SK-N-SH (cell line): ENCODE data around the gene PCED1B. TPM values are rescaled to one million over a fixed set of nuclear protein-coding genes. Genes with fewer than 3 reads are reported as not detected.

Source experiments
- CTCF ChIA-PET: fragments of 300-600, 350-600 bp; formaldehyde crosslinking; extraction: SDS; loops from one replicate; lab custom pipeline; 2021; lab: Yijun Ruan, JAX
- POLR2A ChIA-PET: fragments of 350-600 bp; sonication (Branson Sonifier 250); formaldehyde crosslinking; extraction: SDS; loops from one replicate; lab custom pipeline; 2020; ENCODE audit warnings: antibody characterized with exemption, inconsistent platforms; lab: Yijun Ruan, JAX
- DNase-seq: peaks from one replicate; pipeline ENCODE4 v3.0.0; 2012
- H2AFZ ChIP-seq: fragments of 200-600 bp; sonication (generic); 2 replicates; pipeline ENCODE4 v1.8.1; 2016; ENCODE audit warnings: antibody characterized with exemption, mild to moderate bottlenecking, low read depth
- H3F3A ChIP-seq: fragments of 200-600 bp; sonication (generic); replicated peaks from 2 replicates; pipeline ENCODE3; 2016; ENCODE audit warnings: antibody characterized with exemption, mild to moderate bottlenecking; ENCODE audit not compliant: insufficient read depth
- H3K27ac ChIP-seq, 2 experiments: fragments of 200-500 bp in 1 of 2; fragments of 200-600 bp in 1 of 2; sonication (Bioruptor generic) in 1 of 2; sonication (generic), shearing (Covaris generic) in 1 of 2; 2 replicates each; pipeline versions ENCODE4 v1.5.1 to v1.6.1; 2014 to 2016; ENCODE audit warnings: low read depth in 2 of 2, inconsistent platforms in 1 of 2, low read length in 1 of 2, mild to moderate bottlenecking in 1 of 2, mixed read lengths in 1 of 2
- H3K27me3 ChIP-seq: fragments of 200-600 bp; sonication (generic), shearing (Covaris generic); 2 replicates; pipeline ENCODE4 v1.6.1; 2016; ENCODE audit warnings: mixed run types; ENCODE audit not compliant: insufficient read depth
- H3K36me3 ChIP-seq, 2 experiments: fragments of 200-500 bp in 1 of 2; fragments of 200-600 bp in 1 of 2; sonication (Bioruptor generic) in 1 of 2; sonication (generic) in 1 of 2; replicated peaks in 1 of 2; 2 replicates each; pipeline versions ENCODE3 to v1.5.1; 2014 to 2016; ENCODE audit warnings: low read length in 1 of 2, mild to moderate bottlenecking in 1 of 2; ENCODE audit not compliant: insufficient read depth in 2 of 2, control insufficient read depth in 1 of 2
- H3K4me1 ChIP-seq, 2 experiments: fragments of 200-500 bp in 1 of 2; fragments of 200-600 bp in 1 of 2; sonication (Bioruptor generic) in 1 of 2; sonication (generic), shearing (Covaris generic) in 1 of 2; 2 replicates each; pipeline versions ENCODE4 v1.5.1 to v1.6.1; 2014 to 2016; ENCODE audit warnings: low read depth in 1 of 2, low read length in 1 of 2, mixed run types in 1 of 2; ENCODE audit not compliant: insufficient read depth in 2 of 2, control insufficient read depth in 1 of 2
- H3K4me2 ChIP-seq: fragments of 200-600 bp; sonication (generic), shearing (Covaris generic); 2 replicates; pipeline ENCODE4 v1.6.1; 2017; ENCODE audit warnings: mixed run types
- H3K4me3 ChIP-seq, 2 experiments: fragments of 200-500 bp in 1 of 2; fragments of 200-600 bp in 1 of 2; sonication (Bioruptor generic) in 1 of 2; sonication (generic), shearing (Covaris generic) in 1 of 2; 2 replicates each; pipeline versions ENCODE4 v1.5.1 to v1.8.1; 2014 to 2016; ENCODE audit warnings: low read depth in 2 of 2, inconsistent platforms in 1 of 2, low read length in 1 of 2, mild to moderate bottlenecking in 1 of 2, mixed read lengths in 1 of 2, moderate library complexity in 1 of 2
- H3K79me2 ChIP-seq: fragments of 200-600 bp; sonication (generic); 2 replicates; pipeline ENCODE4 v1.8.1; 2017; ENCODE audit warnings: mild to moderate bottlenecking; ENCODE audit not compliant: insufficient read depth
- H3K9ac ChIP-seq: fragments of 200-600 bp; sonication (generic); 2 replicates; pipeline ENCODE4 v1.6.1; 2017; ENCODE audit warnings: mixed run types
- H3K9me2 ChIP-seq: fragments of 200-600 bp; sonication (generic); 2 replicates; pipeline ENCODE4 v1.6.1; 2017; ENCODE audit warnings: mixed run types
- H3K9me3 ChIP-seq: fragments of 200-600 bp; sonication (generic); 2 replicates; pipeline ENCODE4 v1.6.1; 2017; ENCODE audit warnings: mixed run types, mild to moderate bottlenecking, moderate library complexity
- H4K20me1 ChIP-seq: fragments of 200-600 bp; sonication (generic); 2 replicates; pipeline ENCODE4 v1.6.1; 2017; ENCODE audit warnings: mild to moderate bottlenecking, mixed run types; ENCODE audit not compliant: insufficient read depth
- CHD2 ChIP-seq: fragments of 150-350 bp; IDR thresholded peaks from 2 replicates; pipeline ENCODE4 v1.6.1; 2018; ENCODE audit warnings: low read length; ENCODE audit not compliant: partially characterized antibody
- CTCF ChIP-seq: fragments of 200-600 bp; sonication (generic); IDR thresholded peaks from 2 replicates; pipeline ENCODE4 v1.6.1; 2017; ENCODE audit warnings: antibody characterized with exemption, mild to moderate bottlenecking, moderate library complexity
- ELF1 ChIP-seq: IDR thresholded peaks from 2 replicates; pipeline ENCODE4 v1.4.0; 2012
- EP300 ChIP-seq, 2 experiments: IDR thresholded peaks; 2 replicates each; pipeline versions ENCODE4 v1.4.0 to v1.6.1; 2012; ENCODE audit warnings: borderline replicate concordance in 1 of 2, low read depth in 1 of 2, low read length in 1 of 2
- EZH2phosphoT487 ChIP-seq: fragments of 200-600 bp; sonication (generic); IDR thresholded peaks from 2 replicates; pipeline ENCODE4 v1.6.1; 2017; ENCODE audit warnings: low read depth, mixed run types, mild to moderate bottlenecking, antibody characterized with exemption, moderate library complexity, borderline replicate concordance
- FOXJ3 ChIP-seq: sonication (generic); formaldehyde crosslinking; IDR thresholded peaks from 2 replicates; pipeline ENCODE4 v1.5.1; 2020; ENCODE audit warnings: mild to moderate bottlenecking, missing genetic modification reagents
- FOXM1 ChIP-seq: IDR thresholded peaks from 2 replicates; pipeline ENCODE4 v1.4.0; 2012; ENCODE audit warnings: low read depth, mild to moderate bottlenecking
- GATA2 ChIP-seq: sonication (generic); formaldehyde crosslinking; IDR thresholded peaks from 2 replicates; pipeline ENCODE4 v1.5.0; 2020; ENCODE audit warnings: mild to moderate bottlenecking, missing genetic modification reagents
- JUND ChIP-seq: IDR thresholded peaks from 2 replicates; pipeline ENCODE4 v1.4.0; 2012
- MAX ChIP-seq: IDR thresholded peaks from 2 replicates; pipeline ENCODE4 v1.4.0; 2012; ENCODE audit warnings: low read depth
- MEF2A ChIP-seq: IDR thresholded peaks from 2 replicates; pipeline ENCODE4 v1.4.0; 2012; ENCODE audit warnings: low read depth, borderline replicate concordance
- MXI1 ChIP-seq: IDR thresholded peaks from 2 replicates; pipeline ENCODE4 v1.6.1; 2012; ENCODE audit warnings: mild to moderate bottlenecking, low read depth, low read length, improper control_type of control experiment
- RAD21 ChIP-seq: IDR thresholded peaks from 2 replicates; pipeline ENCODE4 v1.6.1; 2012; ENCODE audit warnings: mild to moderate bottlenecking, low read length
- RXRA ChIP-seq: IDR thresholded peaks from 2 replicates; pipeline ENCODE4 v1.4.0; 2012; ENCODE audit warnings: low read depth, mild to moderate bottlenecking, borderline replicate concordance
- TCF12 ChIP-seq: IDR thresholded peaks from 2 replicates; pipeline ENCODE4 v1.4.0; 2012
- ZBTB33 ChIP-seq: IDR thresholded peaks from 2 replicates; pipeline ENCODE4 v1.4.0; 2012; ENCODE audit warnings: low read depth, borderline replicate concordance
- WGBS: methylation state at CpG from one replicate; pipeline ENCODE4 v1.1.6; 2017; ENCODE audit warnings: low lambda C conversion rate; 5-methylcytosine and 5-hydroxymethylcytosine counted together
- polyA plus RNA-seq, 3 experiments: library from polyadenylated mRNA; depleted of rRNA; stranded (reverse); fragments of >200 nt; gene quantifications; 2 replicates each; pipeline ENCODE4 v1.2.3, GENCODE V29; 2012
- TF ChIP-seq, protein P1 (sequence below): fragments of 150-350 bp; IDR thresholded peaks from 2 replicates; pipeline ENCODE4 v1.6.1; 2016; ENCODE audit warnings: mild to moderate bottlenecking, low read depth, low read length
- TF ChIP-seq, protein P2 (sequence below): IDR thresholded peaks from 2 replicates; pipeline ENCODE4 v1.6.1; 2012; ENCODE audit warnings: mild to moderate bottlenecking, low read depth, low read length, moderate library complexity

PCED1B gene
- polyA plus RNA-seq, 1 of the 3 experiments (the other 2 are of a cell fraction): 0.21 TPM

GRCh38 chr12:47213396-47213795 is 134.0 kb downstream of the PCED1B start:
- CTCF ChIA-PET: no interaction called here
- no peak for DNase-seq
- Histone ChIP-seq H3K9me2 (no peaks in the 10 kb centered on the region), H3K79me2 (no peaks in the 10 kb centered on the region), H3F3A (peaks cover 6% of the 10 kb centered on the region), H2AFZ (no peak overlapping the region), H3K36me3 (no peaks in the 10 kb centered on the region), H3K9me3 (no peaks in the 10 kb centered on the region), H3K4me1 (no peaks in the 10 kb centered on the region), H4K20me1 (no peaks in the 10 kb centered on the region), H3K4me3 (no peak overlapping the region), H3K9ac (no peak overlapping the region), H3K4me2 (no peak overlapping the region), H3K27ac (no peak overlapping the region), H3K27me3 (peaks cover 40% of the 10 kb centered on the region; the same call in 1 of the 2 replicates)
- TF ChIP-seq EZH2phosphoT487 (no peak), MEF2A (no peak), TCF12 (no peak), CHD2 (no peak), MAX (no peak), RAD21 (no peak), EP300 (IDR thresholded peaks at IDR 0.05; ENCODE audit: borderline replicate concordance in 1 of 2, low read depth in 1 of 2, low read length in 1 of 2) (no peak), RXRA (no peak), JUND (no peak), FOXM1 (no peak), ZBTB33 (no peak)
- TF ChIP-seq, protein P1, sequence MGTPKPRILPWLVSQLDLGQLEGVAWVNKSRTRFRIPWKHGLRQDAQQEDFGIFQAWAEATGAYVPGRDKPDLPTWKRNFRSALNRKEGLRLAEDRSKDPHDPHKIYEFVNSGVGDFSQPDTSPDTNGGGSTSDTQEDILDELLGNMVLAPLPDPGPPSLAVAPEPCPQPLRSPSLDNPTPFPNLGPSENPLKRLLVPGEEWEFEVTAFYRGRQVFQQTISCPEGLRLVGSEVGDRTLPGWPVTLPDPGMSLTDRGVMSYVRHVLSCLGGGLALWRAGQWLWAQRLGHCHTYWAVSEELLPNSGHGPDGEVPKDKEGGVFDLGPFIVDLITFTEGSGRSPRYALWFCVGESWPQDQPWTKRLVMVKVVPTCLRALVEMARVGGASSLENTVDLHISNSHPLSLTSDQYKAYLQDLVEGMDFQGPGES: no peak
- POLR2A ChIA-PET: no interaction called here
- 15% methylated on average over 3 of the region's 3 CpGs for WGBS

DNA sequence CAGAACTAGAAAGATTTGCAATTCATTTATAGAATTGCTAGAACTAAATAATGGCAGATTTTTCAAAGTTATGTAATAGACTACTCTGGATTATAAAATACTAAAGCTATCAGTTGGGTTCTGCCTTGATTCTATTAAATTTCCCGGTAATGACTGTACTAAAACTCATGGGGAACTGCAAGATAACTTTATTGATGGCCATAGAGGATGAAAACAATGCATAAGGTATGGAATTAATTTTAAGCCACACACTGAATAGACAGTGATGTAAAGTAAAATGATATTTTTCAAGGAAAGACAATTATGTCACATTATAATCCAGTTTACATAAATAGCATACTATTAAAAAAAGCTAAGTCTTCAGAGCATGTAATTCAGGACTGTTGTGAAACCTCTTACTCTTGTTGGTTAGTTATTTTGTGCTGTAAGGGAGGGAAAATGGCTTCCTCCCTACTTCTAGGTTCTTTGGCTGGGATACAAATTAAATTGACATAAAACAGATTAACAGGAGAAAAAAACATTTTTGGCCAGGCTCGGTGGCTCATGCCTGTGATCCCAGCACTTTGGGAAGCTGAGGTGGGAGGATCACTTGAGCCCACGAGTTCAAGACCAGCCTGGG is 134.7 kb downstream of the PCED1B start:
- peaks cover 33% of the 10 kb centered on the region; the same call in 1 of the 2 replicates for H3K27me3 ChIP-seq
- no peaks in the 10 kb centered on the region for H3K79me2 ChIP-seq
- no peak for DNase-seq
- peaks cover 6% of the 10 kb centered on the region for H3F3A ChIP-seq
- H3K4me1 ChIP-seq: no peaks in the 10 kb centered on the region
- no peak overlapping the region for H3K4me2 ChIP-seq
- no peak overlapping the region for H3K27ac ChIP-seq
- H3K9ac ChIP-seq: no peak overlapping the region
- ChIA-PET POLR2A (no interaction called here), CTCF (no interaction called here)
- no peaks in the 10 kb centered on the region for H3K36me3 ChIP-seq
- no peak overlapping the region for H3K4me3 ChIP-seq
- no peak overlapping the region for H2AFZ ChIP-seq
- H3K9me3 ChIP-seq: no peaks in the 10 kb centered on the region
- WGBS: 9% methylated on average over 3 of the region's 3 CpGs
- H4K20me1 ChIP-seq: no peaks in the 10 kb centered on the region
- H3K9me2 ChIP-seq: no peaks in the 10 kb centered on the region
- TF ChIP-seq MXI1 (no peak), ELF1 (no peak), TCF12 (no peak), CTCF (no peak), RAD21 (no peak), GATA2 (CRISPR knock-in tag) (no peak), FOXJ3 (no peak), EP300 (IDR thresholded peaks at IDR 0.05; ENCODE audit: borderline replicate concordance in 1 of 2, low read depth in 1 of 2, low read length in 1 of 2) (no peak), RXRA (no peak), JUND (no peak)
- TF ChIP-seq, protein P2, sequence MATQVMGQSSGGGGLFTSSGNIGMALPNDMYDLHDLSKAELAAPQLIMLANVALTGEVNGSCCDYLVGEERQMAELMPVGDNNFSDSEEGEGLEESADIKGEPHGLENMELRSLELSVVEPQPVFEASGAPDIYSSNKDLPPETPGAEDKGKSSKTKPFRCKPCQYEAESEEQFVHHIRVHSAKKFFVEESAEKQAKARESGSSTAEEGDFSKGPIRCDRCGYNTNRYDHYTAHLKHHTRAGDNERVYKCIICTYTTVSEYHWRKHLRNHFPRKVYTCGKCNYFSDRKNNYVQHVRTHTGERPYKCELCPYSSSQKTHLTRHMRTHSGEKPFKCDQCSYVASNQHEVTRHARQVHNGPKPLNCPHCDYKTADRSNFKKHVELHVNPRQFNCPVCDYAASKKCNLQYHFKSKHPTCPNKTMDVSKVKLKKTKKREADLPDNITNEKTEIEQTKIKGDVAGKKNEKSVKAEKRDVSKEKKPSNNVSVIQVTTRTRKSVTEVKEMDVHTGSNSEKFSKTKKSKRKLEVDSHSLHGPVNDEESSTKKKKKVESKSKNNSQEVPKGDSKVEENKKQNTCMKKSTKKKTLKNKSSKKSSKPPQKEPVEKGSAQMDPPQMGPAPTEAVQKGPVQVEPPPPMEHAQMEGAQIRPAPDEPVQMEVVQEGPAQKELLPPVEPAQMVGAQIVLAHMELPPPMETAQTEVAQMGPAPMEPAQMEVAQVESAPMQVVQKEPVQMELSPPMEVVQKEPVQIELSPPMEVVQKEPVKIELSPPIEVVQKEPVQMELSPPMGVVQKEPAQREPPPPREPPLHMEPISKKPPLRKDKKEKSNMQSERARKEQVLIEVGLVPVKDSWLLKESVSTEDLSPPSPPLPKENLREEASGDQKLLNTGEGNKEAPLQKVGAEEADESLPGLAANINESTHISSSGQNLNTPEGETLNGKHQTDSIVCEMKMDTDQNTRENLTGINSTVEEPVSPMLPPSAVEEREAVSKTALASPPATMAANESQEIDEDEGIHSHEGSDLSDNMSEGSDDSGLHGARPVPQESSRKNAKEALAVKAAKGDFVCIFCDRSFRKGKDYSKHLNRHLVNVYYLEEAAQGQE: no peak
